ENCODE data around the gene NFATC4.

The NFATC4 gene

DNA sequence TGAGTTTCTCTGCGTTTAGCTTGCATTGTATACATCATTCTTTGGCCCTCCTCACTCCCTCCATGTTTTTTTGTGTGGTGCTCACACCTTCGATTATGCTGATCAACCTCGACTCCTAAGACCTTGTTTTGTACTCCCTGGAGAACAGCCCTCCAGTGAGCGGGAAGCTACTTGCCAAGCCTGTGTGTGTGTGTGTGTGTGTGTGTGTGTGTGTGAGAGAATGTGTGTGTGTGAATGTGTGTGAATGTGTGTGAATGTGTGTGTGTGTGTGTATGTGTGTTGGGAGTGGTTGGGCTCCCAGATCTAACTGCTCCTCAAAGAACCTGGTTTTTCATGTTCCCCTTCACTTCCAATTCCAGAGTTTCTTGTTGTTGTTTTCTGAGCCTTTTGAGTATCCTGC, 36.8 kb downstream of the NFATC4 start:
- no peak for DNase-seq (ENCODE audit: low spot score)
- TF ChIP-seq CTCF (IDR thresholded peaks at IDR 0.05; ENCODE audit: extremely low read depth, insufficient read depth, missing control alignments) = no peak
- in situ Hi-C loops (cut with MboI; ENCODE audit: low pct_unique_long_range_greater_than_20kb, low sequenced_read_pairs, unreplicated experiment) = no loop called here

GRCh38 chr14:24406416-24406815, 38.4 kb downstream of the NFATC4 start:
- in situ Hi-C loops (cut with MboI; ENCODE audit: low pct_unique_long_range_greater_than_20kb, low sequenced_read_pairs, unreplicated experiment) = no loop called here
- no peak for TF ChIP-seq CTCF (IDR thresholded peaks at IDR 0.05; ENCODE audit: extremely low read depth, insufficient read depth, missing control alignments)
- DNase-seq (ENCODE audit: low spot score) = no peak

- no peak for DNase-seq (ENCODE audit: low spot score)
- in situ Hi-C loops (cut with MboI; ENCODE audit: low pct_unique_long_range_greater_than_20kb, low sequenced_read_pairs, unreplicated experiment) = no loop called here
- no peak for TF ChIP-seq CTCF (IDR thresholded peaks at IDR 0.05; ENCODE audit: extremely low read depth, insufficient read depth, missing control alignments)
Measured at GRCh38 chr14:24407608-24408325, 39.8 kb downstream of the NFATC4 start.

GRCh38 chr14:24408764-24409163, 40.8 kb downstream of the NFATC4 start:
- TF ChIP-seq CTCF (IDR thresholded peaks at IDR 0.05; ENCODE audit: extremely low read depth, insufficient read depth, missing control alignments) = no peak
- in situ Hi-C loops (cut with MboI; ENCODE audit: low pct_unique_long_range_greater_than_20kb, low sequenced_read_pairs, unreplicated experiment) = no loop called here
- no peak for DNase-seq (ENCODE audit: low spot score)

DNA sequence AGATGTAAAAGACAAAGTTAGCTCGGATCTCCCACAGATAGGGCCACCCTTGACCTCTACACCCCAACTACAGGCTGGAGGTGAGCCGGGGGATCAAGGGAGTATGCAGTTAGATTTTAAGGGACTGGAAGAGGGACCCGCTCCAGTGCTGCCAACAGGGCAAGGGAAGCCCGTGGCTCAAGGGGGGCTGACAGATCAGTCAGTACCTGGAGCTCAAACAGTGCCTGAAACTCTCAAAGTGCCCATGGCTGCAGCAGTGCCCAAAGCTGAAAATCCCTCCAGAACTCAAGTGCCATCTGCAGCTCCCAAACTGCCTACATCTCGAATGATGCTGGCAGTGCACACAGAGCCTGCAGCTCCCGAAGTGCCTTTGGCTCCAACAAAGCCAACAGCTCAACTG, 41.2 kb downstream of the NFATC4 start:
- DNase-seq (ENCODE audit: low spot score) = no peak
- in situ Hi-C loops (cut with MboI; ENCODE audit: low pct_unique_long_range_greater_than_20kb, low sequenced_read_pairs, unreplicated experiment) = no loop called here

DNA sequence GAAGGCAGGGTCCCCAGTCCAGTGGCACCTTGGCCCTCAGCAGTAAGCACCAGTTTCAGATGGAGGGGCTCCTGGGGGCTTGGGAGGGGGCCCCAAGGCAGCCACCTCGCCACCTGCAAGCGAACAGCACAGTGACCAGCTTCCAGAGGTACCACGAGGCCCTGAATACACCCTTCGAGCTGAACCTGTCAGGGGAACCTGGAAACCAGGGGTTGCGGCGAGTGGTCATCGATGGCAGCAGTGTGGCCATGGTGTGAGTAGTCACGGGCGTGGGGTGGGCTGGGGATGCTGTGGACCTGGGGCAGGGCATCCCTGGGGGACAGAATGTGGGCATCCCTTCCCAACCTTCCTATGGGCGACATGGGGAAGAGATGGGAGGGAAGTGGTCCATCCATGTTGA, 42.0 kb downstream of the NFATC4 start:
- in situ Hi-C loops (cut with MboI; ENCODE audit: low pct_unique_long_range_greater_than_20kb, low sequenced_read_pairs, unreplicated experiment) = no loop called here
- no peak for DNase-seq (ENCODE audit: low spot score)

More for the DNA sequence above, 41.2 kb downstream of the NFATC4 start:
- TF ChIP-seq CTCF (IDR thresholded peaks at IDR 0.05; ENCODE audit: extremely low read depth, insufficient read depth, missing control alignments) = no peak

More for the DNA sequence above, 42.0 kb downstream of the NFATC4 start:
- TF ChIP-seq CTCF (IDR thresholded peaks at IDR 0.05; ENCODE audit: extremely low read depth, insufficient read depth, missing control alignments) = no peak

All from GM13977 (cell line).